ENCODE results near the gene IFNGR1. TPM values are rescaled to one million over a fixed set of nuclear protein-coding genes. Genes with fewer than 3 reads are reported as not detected.

The IFNGR1 gene
- total RNA-seq, 1 experiment from 2014 or later: 23.4 TPM

DNA sequence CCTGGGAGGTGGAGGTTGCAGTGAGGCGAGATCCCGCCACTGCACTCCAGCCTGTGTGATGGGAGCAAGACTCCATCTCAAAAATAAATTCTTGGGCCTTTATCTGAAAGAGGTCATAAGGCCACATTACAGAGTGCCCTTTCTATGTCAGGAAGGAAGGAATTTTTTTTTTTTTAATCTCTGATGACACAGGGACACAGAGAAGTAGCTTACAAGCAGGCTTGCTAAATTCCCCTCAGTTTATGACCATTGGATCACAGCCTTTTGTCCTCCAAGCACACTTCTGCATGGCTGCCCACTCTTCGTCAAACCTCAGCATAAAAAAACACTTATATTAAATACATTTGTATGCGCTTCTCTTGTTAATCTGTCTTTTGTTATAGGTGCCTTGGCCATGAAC is 7.5 kb upstream of the IFNGR1 start:
- Histone ChIP-seq H3K36me3 (ENCODE audit: control insufficient read depth, insufficient read depth, low read length) (no peaks in the 10 kb centered on the region), H3K27me3 (ENCODE audit: control insufficient read depth, insufficient read depth, low read length) (no peaks in the 10 kb centered on the region), H3K27ac (ENCODE audit: low read length) (no peak overlapping the region), H3K4me3 (ENCODE audit: low read depth in 2 of 2, low read length in 2 of 2) (no peak overlapping the region), H3K9me3 (ENCODE audit: control insufficient read depth, insufficient read depth, low read depth, low read length) (no peaks in the 10 kb centered on the region), H3K4me1 (ENCODE audit: control insufficient read depth, insufficient read depth, low read length) (no peaks in the 10 kb centered on the region)
- in situ Hi-C loops (cut with HindIII; ENCODE audit: low pct_unique_long_range_greater_than_20kb, low sequenced_read_pairs) (no loop called here), intact Hi-C loops (cut with micrococcal nuclease; ENCODE audit: unreplicated experiment) (no loop called here)
- no TSS peak for BruUV-seq (replicated peaks)
- no peak for DNase-seq (ENCODE audit: low read depth, low spot score)
- ATAC-seq: no peak
- CTCF ChIA-PET: no interaction called here
- POLR2A ChIA-PET: no interaction called here
- TF ChIP-seq POLR2AphosphoS5 (IDR thresholded peaks at IDR 0.05; ENCODE audit: low read depth, low read length) (no peak), SIN3A (IDR thresholded peaks at IDR 0.05; ENCODE audit: borderline replicate concordance, insufficient read depth, low read depth, low read length) (no peak), TCF7L2 (IDR thresholded peaks at IDR 0.05; ENCODE audit: low read depth, low read length) (no peak)
- TF ChIP-seq, protein P1, sequence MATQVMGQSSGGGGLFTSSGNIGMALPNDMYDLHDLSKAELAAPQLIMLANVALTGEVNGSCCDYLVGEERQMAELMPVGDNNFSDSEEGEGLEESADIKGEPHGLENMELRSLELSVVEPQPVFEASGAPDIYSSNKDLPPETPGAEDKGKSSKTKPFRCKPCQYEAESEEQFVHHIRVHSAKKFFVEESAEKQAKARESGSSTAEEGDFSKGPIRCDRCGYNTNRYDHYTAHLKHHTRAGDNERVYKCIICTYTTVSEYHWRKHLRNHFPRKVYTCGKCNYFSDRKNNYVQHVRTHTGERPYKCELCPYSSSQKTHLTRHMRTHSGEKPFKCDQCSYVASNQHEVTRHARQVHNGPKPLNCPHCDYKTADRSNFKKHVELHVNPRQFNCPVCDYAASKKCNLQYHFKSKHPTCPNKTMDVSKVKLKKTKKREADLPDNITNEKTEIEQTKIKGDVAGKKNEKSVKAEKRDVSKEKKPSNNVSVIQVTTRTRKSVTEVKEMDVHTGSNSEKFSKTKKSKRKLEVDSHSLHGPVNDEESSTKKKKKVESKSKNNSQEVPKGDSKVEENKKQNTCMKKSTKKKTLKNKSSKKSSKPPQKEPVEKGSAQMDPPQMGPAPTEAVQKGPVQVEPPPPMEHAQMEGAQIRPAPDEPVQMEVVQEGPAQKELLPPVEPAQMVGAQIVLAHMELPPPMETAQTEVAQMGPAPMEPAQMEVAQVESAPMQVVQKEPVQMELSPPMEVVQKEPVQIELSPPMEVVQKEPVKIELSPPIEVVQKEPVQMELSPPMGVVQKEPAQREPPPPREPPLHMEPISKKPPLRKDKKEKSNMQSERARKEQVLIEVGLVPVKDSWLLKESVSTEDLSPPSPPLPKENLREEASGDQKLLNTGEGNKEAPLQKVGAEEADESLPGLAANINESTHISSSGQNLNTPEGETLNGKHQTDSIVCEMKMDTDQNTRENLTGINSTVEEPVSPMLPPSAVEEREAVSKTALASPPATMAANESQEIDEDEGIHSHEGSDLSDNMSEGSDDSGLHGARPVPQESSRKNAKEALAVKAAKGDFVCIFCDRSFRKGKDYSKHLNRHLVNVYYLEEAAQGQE (IDR thresholded peaks at IDR 0.05; ENCODE audit: insufficient read depth in 1 of 2, low read depth in 2 of 2, low read length in 1 of 2): no peak
- TF ChIP-seq, protein P2, sequence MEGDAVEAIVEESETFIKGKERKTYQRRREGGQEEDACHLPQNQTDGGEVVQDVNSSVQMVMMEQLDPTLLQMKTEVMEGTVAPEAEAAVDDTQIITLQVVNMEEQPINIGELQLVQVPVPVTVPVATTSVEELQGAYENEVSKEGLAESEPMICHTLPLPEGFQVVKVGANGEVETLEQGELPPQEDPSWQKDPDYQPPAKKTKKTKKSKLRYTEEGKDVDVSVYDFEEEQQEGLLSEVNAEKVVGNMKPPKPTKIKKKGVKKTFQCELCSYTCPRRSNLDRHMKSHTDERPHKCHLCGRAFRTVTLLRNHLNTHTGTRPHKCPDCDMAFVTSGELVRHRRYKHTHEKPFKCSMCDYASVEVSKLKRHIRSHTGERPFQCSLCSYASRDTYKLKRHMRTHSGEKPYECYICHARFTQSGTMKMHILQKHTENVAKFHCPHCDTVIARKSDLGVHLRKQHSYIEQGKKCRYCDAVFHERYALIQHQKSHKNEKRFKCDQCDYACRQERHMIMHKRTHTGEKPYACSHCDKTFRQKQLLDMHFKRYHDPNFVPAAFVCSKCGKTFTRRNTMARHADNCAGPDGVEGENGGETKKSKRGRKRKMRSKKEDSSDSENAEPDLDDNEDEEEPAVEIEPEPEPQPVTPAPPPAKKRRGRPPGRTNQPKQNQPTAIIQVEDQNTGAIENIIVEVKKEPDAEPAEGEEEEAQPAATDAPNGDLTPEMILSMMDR (IDR thresholded peaks at IDR 0.05): no peak

DNA sequence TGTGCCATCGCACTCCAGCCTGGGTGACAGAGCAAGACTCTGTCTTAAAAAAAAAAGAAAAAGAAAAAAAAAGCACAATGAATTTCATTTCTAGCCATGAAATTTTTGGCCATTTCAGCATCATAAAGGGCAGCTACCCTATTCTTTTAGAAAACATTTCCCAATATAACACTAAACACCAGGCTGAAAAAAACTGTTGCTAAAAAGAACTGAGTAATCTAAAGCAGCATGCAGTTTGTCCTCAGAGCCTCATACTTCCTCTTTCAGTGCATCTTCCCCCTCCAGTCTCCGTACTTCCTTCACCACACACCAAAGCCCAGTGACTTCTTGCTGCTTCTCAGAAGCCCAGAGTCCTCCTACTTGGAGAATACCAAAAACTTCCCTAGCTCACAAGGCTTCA is 5.6 kb upstream of the IFNGR1 start:
- intact Hi-C loops (cut with micrococcal nuclease; ENCODE audit: unreplicated experiment): no loop called here

DNA sequence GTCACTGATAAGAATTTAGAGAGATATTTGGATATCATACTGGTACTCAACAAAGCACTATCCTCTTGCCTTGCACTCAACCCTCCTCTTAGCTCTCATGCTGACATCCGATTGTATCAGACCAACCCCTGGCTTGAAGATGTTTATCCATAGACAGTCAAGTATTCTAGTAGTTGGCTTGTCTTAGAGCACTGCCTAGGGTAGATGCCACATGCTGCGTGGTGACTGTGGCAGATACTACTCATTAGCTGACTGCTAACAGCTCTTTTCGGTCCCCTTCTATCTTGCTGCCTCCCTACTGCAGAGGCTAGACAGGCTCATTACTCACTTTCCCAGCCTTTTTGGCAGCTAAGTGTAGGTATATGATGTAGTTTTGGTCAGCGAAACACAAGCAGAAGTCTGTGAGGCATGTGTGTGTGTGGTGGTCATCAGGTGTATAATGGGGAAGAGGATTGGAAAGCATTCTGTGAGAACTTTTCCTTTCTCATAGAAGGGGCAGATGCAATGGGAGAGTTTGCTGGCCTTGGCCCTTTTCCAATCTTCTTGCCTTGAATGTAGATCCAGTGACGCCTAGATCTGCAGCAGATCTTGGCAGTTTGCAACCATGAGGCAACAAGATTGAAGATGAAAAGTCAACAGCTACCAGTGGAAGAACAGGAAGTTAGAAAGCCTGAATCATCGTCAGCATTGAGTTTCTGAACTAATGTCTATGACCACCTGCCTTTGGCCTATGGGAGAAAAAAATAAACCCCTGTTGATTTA is 4.4 kb upstream of the IFNGR1 start:
- no peaks in the 10 kb centered on the region; the same call in 1 of the 2 replicates for H3K36me3 ChIP-seq (ENCODE audit: control insufficient read depth, insufficient read depth, low read length)
- no peaks in the 10 kb centered on the region for H3K9me3 ChIP-seq (ENCODE audit: control insufficient read depth, insufficient read depth, low read depth, low read length)
- POLR2A ChIA-PET: interaction anchor here (0.6 kb wide), 1 partner anchor 537 kb away, joined by 3 read pairs; no protein-coding TSS in a partner anchor
- peaks cover 5% of the 10 kb centered on the region for H3K4me1 ChIP-seq (ENCODE audit: control insufficient read depth, insufficient read depth, low read length)
- TF ChIP-seq, protein P2 (IDR thresholded peaks at IDR 0.05): no peak
- TF ChIP-seq TCF7L2 (IDR thresholded peaks at IDR 0.05; ENCODE audit: low read depth, low read length) (no peak), POLR2AphosphoS5 (IDR thresholded peaks at IDR 0.05; ENCODE audit: low read depth, low read length) (no peak)
- TF ChIP-seq, protein P1 (IDR thresholded peaks at IDR 0.05; ENCODE audit: insufficient read depth in 1 of 2, low read depth in 2 of 2, low read length in 1 of 2): no peak
- DNase-seq (ENCODE audit: low read depth, low spot score): peak; percentile 7
- H3K4me3 ChIP-seq (ENCODE audit: low read depth in 2 of 2, low read length in 2 of 2): no peak overlapping the region
- CTCF ChIA-PET: interaction anchor here (0.6 kb wide), 1 partner anchor 788 kb away, joined by 4 read pairs; no protein-coding TSS in a partner anchor
- H3K27ac ChIP-seq (ENCODE audit: low read length): no peak overlapping the region
- intact Hi-C loops (cut with micrococcal nuclease; ENCODE audit: unreplicated experiment) (no loop called here), in situ Hi-C loops (cut with HindIII; ENCODE audit: low pct_unique_long_range_greater_than_20kb, low sequenced_read_pairs) (no loop called here)
- H3K27me3 ChIP-seq (ENCODE audit: control insufficient read depth, insufficient read depth, low read length): no peaks in the 10 kb centered on the region
- no TSS peak for BruUV-seq (replicated peaks)
- no peak for ATAC-seq

More for the DNA sequence above, 5.6 kb upstream of the IFNGR1 start:
- no peaks in the 10 kb centered on the region for H3K9me3 ChIP-seq (ENCODE audit: control insufficient read depth, insufficient read depth, low read depth, low read length)
- peaks cover 2% of the 10 kb centered on the region for H3K4me1 ChIP-seq (ENCODE audit: control insufficient read depth, insufficient read depth, low read length)
- no peak for ATAC-seq
- no peaks in the 10 kb centered on the region for H3K36me3 ChIP-seq (ENCODE audit: control insufficient read depth, insufficient read depth, low read length)
- H3K27me3 ChIP-seq (ENCODE audit: control insufficient read depth, insufficient read depth, low read length): no peaks in the 10 kb centered on the region
- no peak for DNase-seq (ENCODE audit: low read depth, low spot score)
- POLR2A ChIA-PET: no interaction called here
- in situ Hi-C loops (cut with HindIII; ENCODE audit: low pct_unique_long_range_greater_than_20kb, low sequenced_read_pairs): no loop called here
- no peak overlapping the region for H3K4me3 ChIP-seq (ENCODE audit: low read depth in 2 of 2, low read length in 2 of 2)
- BruUV-seq (replicated peaks): no TSS peak
- CTCF ChIA-PET: no interaction called here
- TF ChIP-seq POLR2AphosphoS5 (IDR thresholded peaks at IDR 0.05; ENCODE audit: low read depth, low read length): no peak
- H3K27ac ChIP-seq (ENCODE audit: low read length): no peak overlapping the region
